Sigmoid colon (tissue), 4 donors: ENCODE data around the gene GUCA2B.

Experiments used
- POLR2AphosphoS5 ChIP-seq, 4 donors: sonication (generic); formaldehyde crosslinking; IDR thresholded peaks; one replicate each; pipeline ENCODE4 v1.6.1; 2017; ENCODE audit warnings: antibody characterized with exemption in 4 of 4
- TF ChIP-seq, protein P1 (sequence below), 4 experiments: fragments of 450-650 bp in 3 of 4; fragments of 200-600 bp in 1 of 4; IDR thresholded peaks; one replicate each; pipeline ENCODE4 v1.5.1; 2016 to 2019; ENCODE audit warnings: antibody characterized with exemption in 4 of 4, mild to moderate bottlenecking in 3 of 4, moderate library complexity in 2 of 4

DNA sequence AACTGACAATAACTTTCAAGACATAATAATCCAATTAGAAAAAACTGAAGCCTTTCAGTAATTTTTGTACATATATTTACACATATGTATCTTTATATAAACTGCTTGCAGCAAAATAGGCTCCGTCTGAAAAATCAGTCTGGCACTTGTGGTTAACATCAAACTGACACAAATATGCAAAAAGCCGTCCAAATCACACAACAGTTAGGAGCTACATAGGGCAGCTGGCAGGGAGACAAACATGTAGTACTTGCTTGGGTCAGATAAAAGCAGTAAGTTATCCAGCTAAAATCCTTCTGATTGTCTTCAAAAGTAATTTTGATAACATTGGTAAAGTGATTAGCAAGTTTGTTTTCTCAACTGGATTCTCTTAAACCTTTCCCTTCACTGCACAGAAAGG lies 26.1 kb downstream of the GUCA2B start:
- TF ChIP-seq, protein P1, sequence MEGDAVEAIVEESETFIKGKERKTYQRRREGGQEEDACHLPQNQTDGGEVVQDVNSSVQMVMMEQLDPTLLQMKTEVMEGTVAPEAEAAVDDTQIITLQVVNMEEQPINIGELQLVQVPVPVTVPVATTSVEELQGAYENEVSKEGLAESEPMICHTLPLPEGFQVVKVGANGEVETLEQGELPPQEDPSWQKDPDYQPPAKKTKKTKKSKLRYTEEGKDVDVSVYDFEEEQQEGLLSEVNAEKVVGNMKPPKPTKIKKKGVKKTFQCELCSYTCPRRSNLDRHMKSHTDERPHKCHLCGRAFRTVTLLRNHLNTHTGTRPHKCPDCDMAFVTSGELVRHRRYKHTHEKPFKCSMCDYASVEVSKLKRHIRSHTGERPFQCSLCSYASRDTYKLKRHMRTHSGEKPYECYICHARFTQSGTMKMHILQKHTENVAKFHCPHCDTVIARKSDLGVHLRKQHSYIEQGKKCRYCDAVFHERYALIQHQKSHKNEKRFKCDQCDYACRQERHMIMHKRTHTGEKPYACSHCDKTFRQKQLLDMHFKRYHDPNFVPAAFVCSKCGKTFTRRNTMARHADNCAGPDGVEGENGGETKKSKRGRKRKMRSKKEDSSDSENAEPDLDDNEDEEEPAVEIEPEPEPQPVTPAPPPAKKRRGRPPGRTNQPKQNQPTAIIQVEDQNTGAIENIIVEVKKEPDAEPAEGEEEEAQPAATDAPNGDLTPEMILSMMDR (IDR thresholded peaks at IDR 0.05): no peak
- peak in 3 of 4 donors; percentile 15 to 45 (median 29) for TF ChIP-seq POLR2AphosphoS5 (IDR thresholded peaks at IDR 0.05)
